Esophagus muscularis mucosa (tissue), 4 donors: Measurements from ENCODE around the gene KRT80. TPM values are rescaled to one million over a fixed set of nuclear protein-coding genes. Genes with fewer than 3 reads are reported as not detected.

Experiments
- DNase-seq: peaks from one replicate; pipeline ENCODE4 v3.0.0-alpha.2; 2017; ENCODE audit errors: extremely low spot score
- H3K27ac ChIP-seq, 4 donors: fragments of 200-600 bp; sonication (generic); replicated peaks in 1 of 4; 1 replicate in 3 of 4; 2 replicates in 1 of 4; pipeline ENCODE4 v1.5.1; 2016 to 2019; ENCODE audit warnings: mild to moderate bottlenecking in 1 of 4
- H3K27me3 ChIP-seq, 4 donors: fragments of 200-600 bp; sonication (generic); one replicate each; pipeline versions ENCODE4 v1.5.1 to v1.6.0; 2016 to 2019
- H3K36me3 ChIP-seq, 4 donors: fragments of 200-600 bp; sonication (generic); one replicate each; pipeline ENCODE4 v1.5.1; 2016 to 2019
- H3K4me1 ChIP-seq, 4 donors: fragments of 200-600 bp; sonication (generic); one replicate each; pipeline ENCODE4 v1.5.1; 2016 to 2019
- H3K4me3 ChIP-seq, 4 donors: fragments of 200-600 bp; sonication (generic); 1 replicate in 2 of 4; 2 replicates in 2 of 4; pipeline ENCODE4 v1.5.1; 2016 to 2019; ENCODE audit warnings: mild to moderate bottlenecking in 4 of 4, moderate library complexity in 1 of 4
- H3K9me3 ChIP-seq, 4 donors: fragments of 200-600 bp; sonication (generic); 1 replicate in 3 of 4; 2 replicates in 1 of 4; pipeline ENCODE4 v1.5.1; 2016 to 2019
- EP300 ChIP-seq: sonication (generic); formaldehyde crosslinking; IDR thresholded peaks from one replicate; pipeline ENCODE4 v1.6.1; 2017; ENCODE audit warnings: antibody characterized with exemption
- POLR2A ChIP-seq: fragments of 450-650 bp; IDR thresholded peaks from one replicate; pipeline ENCODE4 v1.6.1; 2017; ENCODE audit warnings: antibody characterized with exemption, moderate library complexity, mild to moderate bottlenecking, low read depth
- POLR2AphosphoS5 ChIP-seq, 2 donors: sonication (generic); formaldehyde crosslinking; IDR thresholded peaks; one replicate each; pipeline ENCODE4 v1.6.1; 2017; ENCODE audit warnings: antibody characterized with exemption in 2 of 2
- WGBS: methylation state at CpG from one replicate; pipeline ENCODE4 v1.1.5; 2018; 5-methylcytosine and 5-hydroxymethylcytosine counted together
- intact Hi-C: fragments of 100-400 bp; cut with DNase I; formaldehyde crosslinking; loops from one replicate; pipeline ENCODE4 v1.15.1; 2023
- total RNA-seq, 4 donors: library from RNA; depleted of rRNA; stranded (reverse); fragments of >200 nt; gene quantifications; one replicate each; pipeline versions ENCODE4 v1.1.0 to v1.2.1, GENCODE V29; 2016
- TF ChIP-seq, protein P1 (sequence below), 3 experiments: fragments of 200-600 bp in 2 of 3; fragments of 450-650 bp in 1 of 3; sonication (generic) in 2 of 3; IDR thresholded peaks; one replicate each; pipeline ENCODE4 v1.5.1; 2017 to 2019; ENCODE audit warnings: antibody characterized with exemption in 3 of 3, mild to moderate bottlenecking in 2 of 3, moderate library complexity in 1 of 3

The KRT80 gene
- total RNA-seq, 4 donors from 2014 or later: 0.11 TPM; not detected in 3

DNA sequence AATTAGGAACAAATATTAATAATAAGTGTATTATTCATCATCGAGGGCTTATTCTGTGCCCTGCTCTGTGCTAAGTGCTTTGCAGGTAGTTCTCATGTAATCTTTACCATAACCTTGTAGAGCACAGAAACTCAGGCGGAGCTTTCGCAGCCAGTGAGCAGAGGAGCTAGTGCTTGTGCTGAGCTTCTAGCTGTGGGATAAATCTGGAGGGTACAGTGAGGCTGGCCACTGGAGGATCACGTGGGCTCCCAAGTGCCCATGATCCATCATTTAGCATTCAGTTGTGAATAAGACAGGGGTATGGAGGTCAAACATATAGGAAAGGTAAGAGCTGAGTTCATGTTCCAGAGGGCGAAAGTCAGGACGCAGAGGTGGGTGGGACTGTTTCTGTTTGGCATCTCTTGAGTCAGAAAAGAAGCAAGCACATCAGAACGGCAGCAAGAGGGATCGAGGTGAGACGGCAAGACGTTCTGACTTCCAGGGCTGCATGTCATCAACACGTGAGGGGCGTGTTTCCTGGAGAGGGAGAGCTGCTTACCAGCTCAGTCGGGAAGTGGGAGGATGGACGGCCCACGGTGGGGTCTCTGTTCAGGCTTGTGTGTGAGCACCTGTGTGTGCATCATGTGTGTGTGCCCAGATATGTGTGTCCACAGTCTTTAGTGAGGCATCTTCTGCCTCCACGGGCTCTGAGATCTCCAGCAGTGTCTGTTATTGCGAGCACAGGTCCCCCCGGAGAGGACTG is 16.8 kb upstream of the KRT80 start:
- Histone ChIP-seq H3K27me3 (no peaks in the 10 kb centered on the region), H3K27ac (peak overlapping the region in 1 of 4 donors; percentile 17), H3K36me3 (no peaks in the 10 kb centered on the region), H3K4me3 (no peak overlapping the region), H3K4me1 (peaks cover 14 to 20% (median 20%) of the 10 kb centered on the region in 4 donors), H3K9me3 (no peaks in the 10 kb centered on the region)
- WGBS: 80% methylated on average over 18 of the region's 18 CpGs
- no peak for TF ChIP-seq EP300
- intact Hi-C loops: no loop called here
- no peak for DNase-seq

- Histone ChIP-seq H3K27ac (peak overlapping the region in 2 of 4 donors; percentile 7 to 17), H3K36me3 (no peaks in the 10 kb centered on the region), H3K4me1 (peaks cover 14 to 22% (median 18%) of the 10 kb centered on the region in 4 donors), H3K27me3 (no peaks in the 10 kb centered on the region), H3K9me3 (no peaks in the 10 kb centered on the region), H3K4me3 (no peak overlapping the region)
- no peak for DNase-seq
- TF ChIP-seq EP300 (no peak), POLR2AphosphoS5 (IDR thresholded peaks at IDR 0.05) (peak; percentile 10 to 81), POLR2A (no peak)
- TF ChIP-seq, protein P1, sequence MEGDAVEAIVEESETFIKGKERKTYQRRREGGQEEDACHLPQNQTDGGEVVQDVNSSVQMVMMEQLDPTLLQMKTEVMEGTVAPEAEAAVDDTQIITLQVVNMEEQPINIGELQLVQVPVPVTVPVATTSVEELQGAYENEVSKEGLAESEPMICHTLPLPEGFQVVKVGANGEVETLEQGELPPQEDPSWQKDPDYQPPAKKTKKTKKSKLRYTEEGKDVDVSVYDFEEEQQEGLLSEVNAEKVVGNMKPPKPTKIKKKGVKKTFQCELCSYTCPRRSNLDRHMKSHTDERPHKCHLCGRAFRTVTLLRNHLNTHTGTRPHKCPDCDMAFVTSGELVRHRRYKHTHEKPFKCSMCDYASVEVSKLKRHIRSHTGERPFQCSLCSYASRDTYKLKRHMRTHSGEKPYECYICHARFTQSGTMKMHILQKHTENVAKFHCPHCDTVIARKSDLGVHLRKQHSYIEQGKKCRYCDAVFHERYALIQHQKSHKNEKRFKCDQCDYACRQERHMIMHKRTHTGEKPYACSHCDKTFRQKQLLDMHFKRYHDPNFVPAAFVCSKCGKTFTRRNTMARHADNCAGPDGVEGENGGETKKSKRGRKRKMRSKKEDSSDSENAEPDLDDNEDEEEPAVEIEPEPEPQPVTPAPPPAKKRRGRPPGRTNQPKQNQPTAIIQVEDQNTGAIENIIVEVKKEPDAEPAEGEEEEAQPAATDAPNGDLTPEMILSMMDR (IDR thresholded peaks at IDR 0.05): no peak
- intact Hi-C loops: no loop called here
- WGBS: 30% methylated on average over 3 of the region's 10 CpGs
Measured at GRCh38 chr12:52207895-52208294, 16.1 kb upstream of the KRT80 start.

GRCh38 chr12:52207106-52207505 is 15.3 kb upstream of the KRT80 start:
- Histone ChIP-seq H3K9me3 (no peaks in the 10 kb centered on the region), H3K4me1 (peaks cover 22 to 29% (median 26%) of the 10 kb centered on the region in 4 donors), H3K27me3 (no peaks in the 10 kb centered on the region), H3K27ac (peak overlapping the region in 1 of 4 donors; percentile 17), H3K4me3 (no peak overlapping the region), H3K36me3 (no peaks in the 10 kb centered on the region)
- no peak for DNase-seq
- intact Hi-C loops: no loop called here
- 93% methylated on average over 2 of the region's 2 CpGs for WGBS
- TF ChIP-seq POLR2AphosphoS5 (IDR thresholded peaks at IDR 0.05) (no peak), EP300 (no peak), POLR2A (no peak)
- TF ChIP-seq, protein P1 (IDR thresholded peaks at IDR 0.05): no peak

DNA sequence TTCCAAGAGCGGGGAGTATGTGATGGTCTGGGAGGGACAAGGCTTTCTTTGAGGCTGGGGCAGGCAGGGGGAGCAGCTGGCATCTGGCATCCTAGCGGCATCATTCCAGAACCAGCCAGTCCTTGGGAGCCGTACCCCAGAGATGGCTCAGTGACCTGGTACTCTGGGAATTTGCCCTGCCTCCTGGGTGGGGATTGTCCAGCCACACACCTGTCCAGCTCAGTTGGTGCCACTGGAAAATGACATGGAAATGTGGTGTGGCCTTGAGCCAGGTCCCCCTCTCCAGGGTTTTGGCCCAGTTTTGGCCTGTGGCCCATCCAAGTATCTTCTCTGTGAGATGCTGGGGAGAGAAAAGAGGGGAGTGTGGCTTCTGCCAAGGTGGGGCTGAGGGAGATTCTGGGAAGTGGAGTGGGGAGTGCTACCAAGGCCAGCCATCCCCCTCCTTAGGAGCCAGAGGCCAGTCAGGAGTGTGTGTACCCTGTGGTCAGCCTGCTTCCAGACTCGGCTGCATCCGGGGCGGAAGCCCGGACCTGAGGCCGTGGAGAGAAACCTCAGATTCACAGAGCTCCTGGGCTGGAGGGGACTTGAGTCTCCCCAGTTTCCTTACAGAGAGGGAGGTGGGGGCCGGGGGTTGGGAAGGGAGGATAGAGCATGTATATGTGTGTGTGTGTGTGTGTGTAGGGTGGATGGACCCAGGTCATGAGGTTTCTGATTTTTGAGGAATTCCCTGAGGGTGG is 14.7 kb upstream of the KRT80 start:
- H3K4me1 ChIP-seq: peaks cover 24 to 29% (median 26%) of the 10 kb centered on the region in 4 donors
- H3K36me3 ChIP-seq: no peaks in the 10 kb centered on the region
- H3K9me3 ChIP-seq: no peaks in the 10 kb centered on the region
- DNase-seq: no peak
- TF ChIP-seq, protein P1 (IDR thresholded peaks at IDR 0.05): no peak
- TF ChIP-seq EP300: no peak
- no peak for TF ChIP-seq POLR2A
- no peak for TF ChIP-seq POLR2AphosphoS5 (IDR thresholded peaks at IDR 0.05)
- H3K4me3 ChIP-seq: no peak overlapping the region
- no peaks in the 10 kb centered on the region for H3K27me3 ChIP-seq
- 97% methylated on average over 5 of the region's 9 CpGs for WGBS
- H3K27ac ChIP-seq: no peak overlapping the region
- intact Hi-C loops: no loop called here

GRCh38 chr12:52205612-52206303 is 13.9 kb upstream of the KRT80 start:
- peaks cover 24 to 29% (median 26%) of the 10 kb centered on the region in 4 donors for H3K4me1 ChIP-seq
- no peak for DNase-seq
- TF ChIP-seq EP300: no peak
- no peak for TF ChIP-seq POLR2AphosphoS5 (IDR thresholded peaks at IDR 0.05)
- TF ChIP-seq, protein P1 (IDR thresholded peaks at IDR 0.05): no peak
- TF ChIP-seq POLR2A: no peak
- H3K27ac ChIP-seq: no peak overlapping the region
- no peaks in the 10 kb centered on the region for H3K9me3 ChIP-seq
- H3K27me3 ChIP-seq: no peaks in the 10 kb centered on the region
- intact Hi-C loops: no loop called here
- H3K36me3 ChIP-seq: no peaks in the 10 kb centered on the region
- WGBS: 91% methylated on average over 4 of the region's 4 CpGs
- no peak overlapping the region for H3K4me3 ChIP-seq
